Stimulated activated CD8-positive, alpha-beta memory T cell treated with anti-CD3 and anti-CD28 coated beads, Interleukin-12 subunit alpha, Interleukin-12 subunit beta, amount 100 ng/mL, for 24 hours (primary cell): Measurements from ENCODE around the gene LCA5L.

Source experiments
- DNase-seq: peaks from one replicate; pipeline ENCODE4 v3.0.0-alpha.2; 2020; ENCODE audit errors: extremely low read depth

The LCA5L gene

DNA sequence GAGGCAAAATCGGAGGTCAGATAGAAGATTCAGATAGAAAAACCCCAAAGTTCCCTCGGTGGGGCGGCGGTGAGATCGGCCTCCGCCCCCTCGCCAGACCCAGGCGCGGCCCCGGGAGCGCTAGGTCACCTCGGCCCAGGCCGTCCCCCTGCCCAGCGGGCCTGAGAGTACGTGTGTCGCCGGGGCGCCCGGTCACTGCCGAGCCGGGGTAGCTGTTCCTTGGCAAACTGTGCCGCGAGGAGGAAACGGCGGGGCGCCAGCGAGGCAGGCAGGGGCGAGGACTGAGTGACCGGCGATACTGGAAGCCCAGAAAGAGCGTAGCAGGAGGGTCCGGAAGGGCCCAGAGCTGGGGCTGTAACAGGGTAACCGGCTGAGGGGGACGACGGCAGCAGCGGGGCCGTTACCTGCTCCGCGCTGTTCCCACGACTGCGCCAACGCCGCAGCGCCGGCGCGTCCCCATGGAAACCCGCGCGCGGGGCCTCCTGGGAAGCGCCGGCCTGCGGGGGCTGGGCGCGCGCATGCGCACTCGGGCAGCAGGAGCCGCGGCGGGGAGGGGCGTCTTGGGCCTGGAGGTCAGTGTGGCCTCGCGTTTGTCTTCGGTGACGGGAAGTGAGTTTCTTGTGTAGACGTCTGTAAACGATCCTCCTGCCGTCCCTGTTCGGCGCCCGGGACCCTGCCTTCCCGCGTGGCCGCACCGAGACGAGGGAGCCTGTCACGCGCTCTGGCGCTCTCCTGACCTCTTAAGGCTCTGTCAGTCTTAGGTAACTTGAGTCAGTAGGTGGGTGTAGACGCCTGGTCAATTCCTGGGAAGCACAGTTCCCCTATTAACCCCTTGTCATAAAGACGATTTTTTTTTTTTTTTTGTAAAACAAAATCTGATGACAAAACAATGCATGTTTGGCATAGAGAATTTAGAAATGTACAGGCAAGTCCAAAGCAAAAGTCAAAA is at the start of gene LCA5L:
Gene LCA5L, minus strand, starts transcription at position 458 of the 949 bp plus-strand sequence. CDS start 17,285 bp downstream, outside the sequence.
- peak; percentile 80 for DNase-seq

DNA sequence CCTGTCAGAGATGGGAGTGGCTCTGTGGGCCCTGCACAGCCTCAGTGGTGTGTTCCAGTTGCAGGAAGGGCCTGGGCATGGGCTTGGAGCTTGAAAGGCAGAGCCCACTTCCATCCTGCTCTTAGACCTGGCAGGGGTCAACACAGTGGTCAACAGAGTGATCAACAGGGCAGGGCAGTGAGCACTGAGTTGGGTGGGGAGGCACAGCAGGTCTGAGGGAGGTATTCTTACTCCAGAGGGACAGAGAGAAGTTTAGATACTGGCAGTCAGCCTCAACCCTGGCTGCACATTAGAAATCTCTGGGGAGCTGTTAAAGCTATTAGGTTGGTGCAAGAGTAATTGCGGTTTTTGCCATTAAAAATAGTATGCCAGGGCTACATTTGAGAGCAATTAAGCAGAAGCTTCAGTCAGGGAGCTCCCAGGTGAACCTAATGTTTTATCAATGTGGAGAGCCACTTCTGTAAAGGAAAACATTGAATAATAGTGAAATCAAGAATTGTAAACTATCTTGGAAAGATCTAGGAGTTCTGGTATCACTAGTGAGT is 43.9 kb upstream of the LCA5L start:
- DNase-seq = no peak

- no peak for DNase-seq
Observed at GRCh38 chr21:39484711-39485276, 39.2 kb upstream of the LCA5L start.

GRCh38 chr21:39483917-39484316 is 38.3 kb upstream of the LCA5L start:
- no peak for DNase-seq

DNA sequence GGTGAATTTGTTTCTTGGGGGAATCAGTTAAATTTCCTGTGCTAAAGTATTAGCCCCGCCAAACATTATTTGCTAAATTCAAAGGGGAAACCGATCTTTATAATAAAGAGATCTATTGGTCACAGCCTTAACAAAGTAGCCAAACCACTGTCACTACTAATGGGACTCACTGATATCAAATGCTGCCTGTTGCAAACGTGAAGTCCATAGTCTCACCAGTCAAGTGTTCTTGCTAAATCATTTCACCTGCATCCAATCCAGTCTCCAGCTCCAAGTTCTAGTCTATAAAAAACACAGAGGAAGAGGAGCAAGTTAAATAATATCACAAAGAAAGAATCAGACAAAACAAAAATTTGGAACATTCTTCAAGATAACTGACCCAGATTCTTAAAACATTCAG is 36.3 kb upstream of the LCA5L start:
- DNase-seq = no peak

DNA sequence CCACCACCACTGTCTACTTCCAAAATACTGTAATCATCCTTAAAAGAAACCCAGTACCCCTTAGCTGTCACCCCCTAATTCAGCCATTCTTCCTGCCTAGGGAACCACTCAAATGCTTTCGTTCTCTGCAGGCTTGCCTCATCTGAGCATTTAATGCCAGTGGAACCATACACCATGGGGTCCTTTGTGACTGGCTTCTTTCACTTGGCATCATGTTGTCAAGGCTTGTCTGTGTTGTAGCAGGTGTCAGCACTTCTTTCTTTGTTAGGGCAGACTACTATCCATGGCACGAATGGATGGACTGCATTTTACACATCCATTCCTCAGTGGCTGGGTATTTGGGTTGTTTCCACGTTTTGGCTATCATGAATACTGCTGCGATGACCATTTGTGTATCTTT is 34.7 kb upstream of the LCA5L start:
- no peak for DNase-seq

DNA sequence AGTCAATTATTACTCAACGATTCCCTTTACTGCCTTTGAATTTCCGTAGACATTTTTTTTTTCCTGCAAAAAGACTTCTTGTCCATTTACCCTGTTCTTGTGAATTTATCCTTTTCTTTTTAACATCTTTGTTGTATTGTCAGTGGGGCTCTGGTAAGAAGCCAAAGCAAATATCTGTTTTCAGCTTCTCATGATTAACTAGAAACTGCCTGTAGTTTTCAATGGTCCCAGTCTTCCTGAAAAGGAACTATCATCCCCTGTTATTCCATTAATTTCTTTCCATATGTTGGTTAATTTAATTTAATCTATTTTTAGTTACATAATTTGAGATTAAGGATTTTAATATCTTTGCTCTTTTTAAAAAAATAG is 34.2 kb upstream of the LCA5L start:
- DNase-seq = no peak

- DNase-seq = no peak
Observed at GRCh38 chr21:39479164-39479813, 33.7 kb upstream of the LCA5L start.

- DNase-seq = no peak
Observed at GRCh38 chr21:39474611-39475010, 29.0 kb upstream of the LCA5L start.

- no peak for DNase-seq
Observed at GRCh38 chr21:39472786-39473185, 27.2 kb upstream of the LCA5L start.

- DNase-seq = no peak
Observed at GRCh38 chr21:39471598-39471997, 26.0 kb upstream of the LCA5L start.

- DNase-seq = no peak
Observed at GRCh38 chr21:39468559-39468958, 23.0 kb upstream of the LCA5L start.

- DNase-seq = no peak
Observed at GRCh38 chr21:39467746-39468145, 22.2 kb upstream of the LCA5L start.

DNA sequence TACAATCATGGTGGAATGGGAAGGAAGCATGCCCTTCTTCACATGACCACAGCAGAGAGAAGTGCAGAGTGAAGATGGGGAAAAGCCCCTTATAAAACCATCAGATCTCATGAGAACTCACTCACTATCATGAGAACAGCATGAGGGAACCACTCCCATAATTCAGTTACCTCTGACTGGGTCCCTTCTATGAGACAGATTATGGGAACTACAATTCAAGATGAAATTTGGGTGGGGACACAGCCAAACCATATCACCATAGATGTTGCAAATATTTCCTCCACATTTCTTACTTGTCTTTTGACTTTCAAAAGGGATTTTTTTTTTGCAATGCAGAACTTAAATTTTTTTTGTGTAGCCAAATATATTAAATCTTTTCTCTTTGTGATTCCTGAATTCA is 21.0 kb upstream of the LCA5L start:
- DNase-seq = no peak

- no peak for DNase-seq
Observed at GRCh38 chr21:39463308-39463707, 17.7 kb upstream of the LCA5L start.

GRCh38 chr21:39461419-39461818 is 15.8 kb upstream of the LCA5L start:
- no peak for DNase-seq

DNA sequence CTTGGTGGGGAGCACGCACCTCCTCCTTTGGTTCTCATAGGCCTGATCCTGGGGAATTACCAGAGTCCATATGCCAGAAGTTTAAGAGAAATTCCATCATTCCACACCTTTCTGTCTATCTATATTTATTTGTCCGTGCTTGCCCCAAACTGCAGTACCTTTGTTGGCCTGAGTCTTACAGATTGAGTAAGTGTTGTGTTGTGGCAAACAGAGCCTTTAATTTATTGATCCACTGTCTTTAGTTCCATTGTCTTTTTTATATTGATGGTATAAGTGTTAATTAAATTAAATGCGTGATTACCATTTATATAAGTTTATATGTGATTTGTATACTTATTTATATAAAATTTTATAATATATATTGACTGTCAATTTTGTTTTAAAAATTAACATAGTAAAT is 11.1 kb upstream of the LCA5L start:
- no peak for DNase-seq

- DNase-seq = no peak
Observed at GRCh38 chr21:39454949-39455668, 9.5 kb upstream of the LCA5L start.

DNA sequence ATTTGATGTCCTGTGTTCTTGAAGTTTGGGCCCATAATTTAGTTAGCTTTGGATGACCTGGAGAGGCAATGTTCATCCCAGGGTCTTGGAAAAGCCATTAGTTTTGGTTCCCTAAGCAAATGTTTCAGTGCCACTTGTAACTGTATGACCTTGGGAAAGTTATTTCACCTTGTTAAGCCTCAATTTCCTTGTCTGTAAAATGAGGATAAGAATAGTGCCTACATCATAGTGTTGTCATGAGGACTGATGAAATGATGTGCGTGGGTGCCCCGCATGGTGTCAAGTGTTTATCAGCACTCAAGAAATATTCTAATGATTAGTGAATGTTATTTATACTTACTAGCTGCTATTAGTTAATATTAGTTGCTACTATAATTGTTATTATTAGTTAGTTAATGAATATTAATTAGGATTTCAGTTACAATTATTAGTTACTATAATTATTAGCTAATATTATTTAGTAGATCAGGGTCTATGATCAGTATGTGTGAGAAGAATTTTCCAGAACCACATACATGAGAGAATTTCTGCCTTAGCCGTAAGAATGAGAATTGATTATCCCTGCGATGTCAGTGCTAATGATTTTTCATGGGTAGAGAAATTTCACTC is 8.1 kb upstream of the LCA5L start:
- DNase-seq = no peak

- DNase-seq = no peak
Observed at GRCh38 chr21:39452970-39453342, 7.4 kb upstream of the LCA5L start.

DNA sequence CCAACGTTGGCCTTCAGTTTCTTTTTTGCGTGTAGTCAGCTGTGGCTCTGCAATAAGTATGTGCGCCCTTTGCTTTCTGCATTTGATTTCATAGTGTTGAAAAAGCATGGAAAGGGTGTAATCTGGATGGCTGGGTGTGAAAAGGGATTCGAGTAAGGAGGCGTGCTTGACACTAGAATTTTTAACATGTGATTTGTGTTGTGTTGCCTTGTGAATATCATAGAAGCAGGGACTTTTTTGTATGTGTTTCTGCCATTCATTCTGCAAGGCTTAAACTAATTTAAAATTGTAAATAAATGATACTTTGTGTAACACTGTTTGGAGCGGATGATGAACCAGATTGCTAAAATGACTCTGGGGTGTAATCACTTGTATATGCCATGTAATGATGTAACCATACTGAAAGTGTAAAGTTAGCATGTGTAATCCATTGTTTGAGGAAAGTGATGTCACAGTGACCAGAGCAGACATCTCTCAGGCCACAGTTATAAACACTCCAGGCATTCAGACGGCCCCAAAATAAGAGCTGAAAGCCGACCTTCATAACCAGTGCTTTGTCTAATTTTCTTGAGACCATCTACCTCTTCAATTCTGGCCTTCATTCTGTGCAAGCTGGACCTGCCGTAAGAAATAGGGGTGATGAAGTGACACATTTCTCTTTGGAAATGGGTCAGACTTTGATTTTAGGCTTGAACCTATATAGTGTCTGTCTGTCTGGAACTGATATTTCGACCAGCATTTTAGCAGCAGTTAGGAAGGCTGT is 6.8 kb upstream of the LCA5L start:
- DNase-seq = no peak
